HepG2 (cell line): ENCODE data around the gene RSAD1. TPM values are rescaled to one million over a fixed set of nuclear protein-coding genes. Genes with fewer than 3 reads are reported as not detected.

ENCODE experiments used
- ATF6 ChIP-seq: sonication (generic); formaldehyde crosslinking; conservative IDR thresholded peaks from 2 replicates; pipeline ENCODE4 v1.4.0; 2020; ENCODE audit warnings: missing genetic modification reagents
- BRCA1 ChIP-seq: sonication (generic); formaldehyde crosslinking; IDR thresholded peaks from 2 replicates; pipeline ENCODE4 v1.4.0; 2020; ENCODE audit warnings: missing genetic modification reagents
- BRF2 ChIP-seq: sonication (generic); formaldehyde crosslinking; IDR thresholded peaks from 2 replicates; pipeline ENCODE4 v1.8.1; 2022; ENCODE audit warnings: mild to moderate bottlenecking, missing genetic modification reagents
- ETV5 ChIP-seq: IDR thresholded peaks from 2 replicates; pipeline ENCODE4 v1.6.1; 2018; ENCODE audit warnings: missing biosample characterization, missing genetic modification reagents, inconsistent platforms, borderline replicate concordance
- GATA4 ChIP-seq: sonication (generic); IDR thresholded peaks from 2 replicates; pipeline ENCODE4 v1.6.1; 2016; ENCODE audit warnings: antibody characterized with exemption, low read depth, borderline replicate concordance
- HDAC2 ChIP-seq: sonication (generic); formaldehyde crosslinking; IDR thresholded peaks from 2 replicates; pipeline ENCODE4 v1.4.0; 2020; ENCODE audit warnings: missing genetic modification reagents
- HMGA1 ChIP-seq: sonication (generic); formaldehyde crosslinking; conservative IDR thresholded peaks from 2 replicates; pipeline ENCODE4 v1.4.0; 2020; ENCODE audit warnings: missing genetic modification reagents
- JDP2 ChIP-seq: sonication (generic); formaldehyde crosslinking; IDR thresholded peaks from 2 replicates; pipeline ENCODE4 v1.8.1; 2022; ENCODE audit warnings: missing genetic modification reagents, borderline replicate concordance
- KLF11 ChIP-seq: IDR thresholded peaks from 2 replicates; pipeline ENCODE4 v1.6.1; 2016; ENCODE audit warnings: missing compliant biosample characterization
- PHF8 ChIP-seq: sonication (generic); formaldehyde crosslinking; IDR thresholded peaks from 2 replicates; pipeline ENCODE4 v1.5.0; 2020; ENCODE audit warnings: missing genetic modification reagents
- PPARG ChIP-seq: conservative IDR thresholded peaks from 2 replicates; pipeline ENCODE4 v1.6.1; 2016; ENCODE audit warnings: missing biosample characterization, missing genetic modification reagents
- SALL2 ChIP-seq: sonication (generic); formaldehyde crosslinking; IDR thresholded peaks from 2 replicates; pipeline ENCODE4 v1.8.1; 2023; ENCODE audit warnings: mild to moderate bottlenecking, missing genetic modification reagents, inconsistent platforms
- TCF12 ChIP-seq, 2 experiments: fragments of 450-650 bp in 1 of 2; sonication (generic) in 1 of 2; formaldehyde crosslinking in 1 of 2; IDR thresholded peaks; 2 replicates each; pipeline versions ENCODE4 v1.6.1 to v1.8.0; 2017 to 2022; ENCODE audit warnings: antibody characterized with exemption in 1 of 2, mild to moderate bottlenecking in 1 of 2, missing genetic modification reagents in 1 of 2, moderate library complexity in 1 of 2
- TEAD3 ChIP-seq: optimal IDR thresholded peaks from 2 replicates; pipeline ENCODE3; 2016; ENCODE audit warnings: borderline replicate concordance
- TGIF2 ChIP-seq: IDR thresholded peaks from 2 replicates; pipeline ENCODE4 v1.6.1; 2016; ENCODE audit warnings: control low read depth, missing compliant biosample characterization
- ZBTB49 ChIP-seq: sonication (generic); formaldehyde crosslinking; IDR thresholded peaks from 2 replicates; pipeline ENCODE4 v1.4.0; 2020; ENCODE audit warnings: missing genetic modification reagents, borderline replicate concordance
- ZFAT ChIP-seq: sonication (generic); formaldehyde crosslinking; conservative IDR thresholded peaks from 2 replicates; pipeline ENCODE4 v1.8.1; 2023; ENCODE audit warnings: missing genetic modification reagents, inconsistent platforms
- ZMYM4 ChIP-seq: sonication (generic); formaldehyde crosslinking; IDR thresholded peaks from 2 replicates; pipeline ENCODE4 v1.8.1; 2023; ENCODE audit warnings: mild to moderate bottlenecking, missing genetic modification reagents
- ZNF18 ChIP-seq: sonication (generic); formaldehyde crosslinking; IDR thresholded peaks from 2 replicates; pipeline ENCODE4 v1.8.0; 2022; ENCODE audit warnings: mild to moderate bottlenecking, missing genetic modification reagents; ENCODE audit not compliant: insufficient replicate concordance
- ZNF260 ChIP-seq: sonication (generic); formaldehyde crosslinking; IDR thresholded peaks from 2 replicates; pipeline ENCODE4 v1.4.0; 2020; ENCODE audit warnings: missing genetic modification reagents, low read depth, mild to moderate bottlenecking, borderline replicate concordance
- ZNF468 ChIP-seq: sonication (generic); formaldehyde crosslinking; IDR thresholded peaks from 2 replicates; pipeline ENCODE4 v1.8.0; 2022; ENCODE audit warnings: mild to moderate bottlenecking, moderate library complexity, missing genetic modification reagents
- ZNF547 ChIP-seq: sonication (generic); formaldehyde crosslinking; IDR thresholded peaks from 2 replicates; pipeline ENCODE4 v1.5.1; 2020; ENCODE audit warnings: mild to moderate bottlenecking, missing genetic modification reagents
- ZNF703 ChIP-seq: sonication (generic); formaldehyde crosslinking; IDR thresholded peaks from 2 replicates; pipeline ENCODE4 v1.5.1; 2020; ENCODE audit warnings: missing genetic modification reagents, mild to moderate bottlenecking, moderate library complexity, borderline replicate concordance
- ZNF761 ChIP-seq: sonication (generic); formaldehyde crosslinking; conservative IDR thresholded peaks from 2 replicates; pipeline ENCODE4 v1.4.0; 2020; ENCODE audit warnings: mild to moderate bottlenecking, missing genetic modification reagents
- polyA plus RNA-seq, 8 experiments: library from polyadenylated mRNA; depleted of rRNA in 3 of 8; stranded (reverse) in 7 of 8; unstranded in 1 of 8; fragments of >200 nt; fragmentation: Illumina TruSeq in 4 of 8; extraction: Trizol in 4 of 8; gene quantifications; 2 replicates each; pipeline versions ENCODE4 v1.2.1 to v1.2.3, GENCODE V29; 2011 to 2016; ENCODE audit warnings: low read depth in 4 of 8, missing spikeins in 1 of 8, mixed read lengths in 1 of 8; ENCODE audit not compliant: insufficient read depth in 1 of 8
- total RNA-seq, 5 experiments: library from RNA; depleted of rRNA; stranded (reverse); fragments of >200 nt; fragmentation: Illumina TruSeq; extraction: Trizol; gene quantifications; 2 replicates each; pipeline ENCODE4 v1.2.3, GENCODE V29; 2016; ENCODE audit warnings: low read depth in 1 of 5

Gene RSAD1
- total and polyA plus RNA-seq, 2 of the 13 experiments (the other 11 are each of a cell fraction or from before 2014, with no cell fraction given) = 22.7 to 27.7 TPM

- no peak for TF ChIP-seq ZBTB49 (CRISPR knock-in tag)
- TF ChIP-seq ZFAT (CRISPR knock-in tag) = no peak
- no peak for TF ChIP-seq PHF8 (CRISPR knock-in tag)
- TF ChIP-seq TGIF2 (CRISPR knock-in tag) = peak; percentile 86
- TF ChIP-seq ETV5 (CRISPR knock-in tag) = peak; percentile 39; the same call in 1 of the 2 replicates
- TF ChIP-seq TCF12 (IDR thresholded peaks at IDR 0.05) = no peak
- no peak for TF ChIP-seq TCF12 (CRISPR knock-in tag; IDR thresholded peaks at IDR 0.05)
- no peak for TF ChIP-seq SALL2 (CRISPR knock-in tag)
- TF ChIP-seq GATA4 = no peak
- TF ChIP-seq BRF2 (CRISPR knock-in tag) = no peak
- no peak for TF ChIP-seq BRCA1 (CRISPR knock-in tag)
- TF ChIP-seq PPARG (CRISPR knock-in tag) = no peak
- no peak for TF ChIP-seq ZNF260 (CRISPR knock-in tag)
- TF ChIP-seq ZNF18 (CRISPR knock-in tag) = no peak
- no peak for TF ChIP-seq ZMYM4
- peak; percentile 63; the same call in 1 of the 2 replicates for TF ChIP-seq HDAC2 (CRISPR knock-in tag)
- no peak for TF ChIP-seq ZNF547
- TF ChIP-seq HMGA1 (CRISPR knock-in tag) = no peak
- no peak for TF ChIP-seq ZNF468
- TF ChIP-seq JDP2 (CRISPR knock-in tag) = no peak
- TF ChIP-seq TEAD3 (CRISPR knock-in tag) = peak; percentile 57
- no peak for TF ChIP-seq ATF6 (CRISPR knock-in tag)
- TF ChIP-seq ZNF761 = no peak
- no peak for TF ChIP-seq ZNF703 (CRISPR knock-in tag)
- peak; percentile 71; the same call in 1 of the 2 replicates for TF ChIP-seq KLF11 (CRISPR knock-in tag)
Observed at GRCh38 chr17:50479522-50480141, 972 bp downstream of the RSAD1 start (continued).
